Measurements from ENCODE around the gene ACTL8.

- TF ChIP-seq PKNOX1 (IDR thresholded peaks at IDR 0.05) (no peak), SP1 (IDR thresholded peaks at IDR 0.05) (no peak), ARNT (IDR thresholded peaks at IDR 0.05) (no peak), SUZ12 (IDR thresholded peaks at IDR 0.05) (no peak), TARDBP (IDR thresholded peaks at IDR 0.05) (no peak), HDGF (IDR thresholded peaks at IDR 0.05; ENCODE audit: borderline replicate concordance) (no peak)
Measured at GRCh38 chr1:17856496-17857108, 101.5 kb downstream of the ACTL8 start.

All from HEK293T (cell line).